Stimulated activated naive B cell treated with anti-CD40 and anti-IgM and Interleukin-4, amounts not matched to agents 10 μg/mL and 1 μg/mL and 100 μg/mL, for 72 hours (primary cell): ENCODE results near the gene RAP1A.
"Not testable (repeated sequence)": the region's sequence is repeated elsewhere in the genome, so short reads cannot be mapped to it uniquely, and the experiment has no call there.

ENCODE experiments used
- ATAC-seq, 2 donors: fragments of 150-1000 bp; cut with Tn5 transposase; replicated peaks; 2 replicates each; pipeline ENCODE4 v1.10.0; 2021; ENCODE audit warnings: moderate library complexity in 1 of 2
- DNase-seq: peaks from one replicate; pipeline ENCODE4 v3.0.0; 2021
- H3K27ac Mint-ChIP-seq: one replicate; pipeline ENCODE4 v1.8.0; 2022; ENCODE audit warnings: mild to moderate bottlenecking, mixed read lengths
- H3K27me3 Mint-ChIP-seq, 2 donors: one replicate each; pipeline ENCODE4 v1.8.0; 2022; ENCODE audit warnings: mixed read lengths in 2 of 2
- H3K36me3 Mint-ChIP-seq, 2 donors: one replicate each; pipeline ENCODE4 v1.8.0; 2022; ENCODE audit warnings: mixed read lengths in 2 of 2, mild to moderate bottlenecking in 1 of 2
- H3K4me1 Mint-ChIP-seq, 2 donors: one replicate each; pipeline ENCODE4 v1.8.0; 2022; ENCODE audit warnings: mixed read lengths in 2 of 2, mild to moderate bottlenecking in 1 of 2
- H3K4me3 Mint-ChIP-seq, 2 donors: one replicate each; pipeline ENCODE4 v1.8.0; 2022; ENCODE audit warnings: mild to moderate bottlenecking in 2 of 2, mixed read lengths in 2 of 2, moderate library complexity in 1 of 2
- H3K9me3 Mint-ChIP-seq, 2 donors: one replicate each; pipeline ENCODE4 v1.8.0; 2022; ENCODE audit warnings: mixed read lengths in 2 of 2, mild to moderate bottlenecking in 1 of 2

RAP1A gene

GRCh38 chr1:111679541-111679940 lies 60.0 kb downstream of the RAP1A start:
- Mint-ChIP-seq H3K9me3 (peaks cover 29% of the 10 kb centered on the region in 2 donors), H3K4me1 (peaks cover 25 to 40% of the 10 kb centered on the region in 2 donors), H3K27ac (peak overlapping the region; percentile 37), H3K4me3 (peak overlapping the region in 1 of 2 donors; percentile 39), H3K36me3 (peaks cover 78 to 86% of the 10 kb centered on the region in 2 donors), H3K27me3 (no peaks in the 10 kb centered on the region)
- ATAC-seq, result no peak
- no peak for DNase-seq

GRCh38 chr1:111680212-111680800 lies 60.7 kb downstream of the RAP1A start:
- ATAC-seq, DNase-seq, H3K27me3 Mint-ChIP-seq: not testable (repeated sequence)
- Mint-ChIP-seq H3K9me3 (peaks cover 30 to 33% of the 10 kb centered on the region in 2 donors), H3K4me1 (peaks cover 25 to 39% of the 10 kb centered on the region in 2 donors), H3K36me3 (peaks cover 79 to 88% of the 10 kb centered on the region in 2 donors), H3K4me3 (peak overlapping the region in 1 of 2 donors; percentile 44), H3K27ac (peak overlapping the region; percentile 87)

GRCh38 chr1:111685293-111686153 lies 65.9 kb downstream of the RAP1A start:
- Mint-ChIP-seq H3K4me1 (peaks cover 31 to 74% of the 10 kb centered on the region in 2 donors), H3K27ac (peak overlapping the region; percentile 69), H3K4me3 (peak overlapping the region in 1 of 2 donors; percentile 55), H3K9me3 (peaks cover 28 to 31% of the 10 kb centered on the region in 2 donors), H3K36me3 (peaks cover 79 to 93% of the 10 kb centered on the region in 2 donors)
- not testable (repeated sequence) for DNase-seq, ATAC-seq, H3K27me3 Mint-ChIP-seq

- ATAC-seq (no peak), DNase-seq (no peak)
- H3K36me3 Mint-ChIP-seq, result peaks cover 60 to 79% of the 10 kb centered on the region in 2 donors
- H3K27me3 Mint-ChIP-seq, result no peaks in the 10 kb centered on the region
- H3K9me3 Mint-ChIP-seq, result peaks cover 5 to 10% of the 10 kb centered on the region in 2 donors
- no peak overlapping the region for H3K27ac Mint-ChIP-seq
- no peak overlapping the region for H3K4me3 Mint-ChIP-seq
- peaks cover 29 to 70% of the 10 kb centered on the region in 2 donors for H3K4me1 Mint-ChIP-seq
Measured at GRCh38 chr1:111690306-111690617, 70.7 kb downstream of the RAP1A start.

- H3K4me1 Mint-ChIP-seq, result peaks cover 27 to 66% of the 10 kb centered on the region in 2 donors
- peaks cover 1 to 10% of the 10 kb centered on the region in 2 donors for H3K9me3 Mint-ChIP-seq
- H3K4me3 Mint-ChIP-seq, result no peak overlapping the region
- H3K36me3 Mint-ChIP-seq, result peaks cover 54 to 69% of the 10 kb centered on the region in 2 donors
- no peak for DNase-seq
- H3K27ac Mint-ChIP-seq, result peak overlapping the region; percentile 52
- no peaks in the 10 kb centered on the region for H3K27me3 Mint-ChIP-seq
- no peak for ATAC-seq
Measured at GRCh38 chr1:111691886-111692285, 72.3 kb downstream of the RAP1A start.

GRCh38 chr1:111695801-111696200 lies 76.2 kb downstream of the RAP1A start:
- peaks cover 28 to 56% of the 10 kb centered on the region in 2 donors for H3K4me1 Mint-ChIP-seq
- no peak overlapping the region for H3K27ac Mint-ChIP-seq
- H3K36me3 Mint-ChIP-seq, result peaks cover 53 to 61% of the 10 kb centered on the region in 2 donors
- ATAC-seq (no peak), DNase-seq (no peak)
- no peaks in the 10 kb centered on the region for H3K9me3 Mint-ChIP-seq
- H3K27me3 Mint-ChIP-seq, result no peaks in the 10 kb centered on the region
- H3K4me3 Mint-ChIP-seq, result peak overlapping the region in 1 of 2 donors; percentile 15

GRCh38 chr1:111696330-111696729 lies 76.7 kb downstream of the RAP1A start:
- H3K27ac Mint-ChIP-seq, result no peak overlapping the region
- H3K36me3 Mint-ChIP-seq, result peaks cover 58 to 63% of the 10 kb centered on the region in 2 donors
- ATAC-seq, result peak in 1 of 2 donors; percentile 36
- H3K4me1 Mint-ChIP-seq, result peaks cover 28 to 62% of the 10 kb centered on the region in 2 donors
- no peaks in the 10 kb centered on the region for H3K27me3 Mint-ChIP-seq
- no peak for DNase-seq
- no peaks in the 10 kb centered on the region for H3K9me3 Mint-ChIP-seq
- H3K4me3 Mint-ChIP-seq, result no peak overlapping the region

GRCh38 chr1:111699268-111699667 lies 79.7 kb downstream of the RAP1A start:
- H3K4me3 Mint-ChIP-seq, result no peak overlapping the region
- H3K36me3 Mint-ChIP-seq, result peaks cover 56% of the 10 kb centered on the region in 2 donors
- no peaks in the 10 kb centered on the region for H3K27me3 Mint-ChIP-seq
- H3K9me3 Mint-ChIP-seq, result no peaks in the 10 kb centered on the region
- peaks cover 18 to 43% of the 10 kb centered on the region in 2 donors for H3K4me1 Mint-ChIP-seq
- H3K27ac Mint-ChIP-seq, result no peak overlapping the region
- ATAC-seq (peak; percentile 38 to 70), DNase-seq (no peak)

- no peak overlapping the region for H3K27ac Mint-ChIP-seq
- no peak overlapping the region for H3K4me3 Mint-ChIP-seq
- DNase-seq (no peak), ATAC-seq (no peak)
- H3K4me1 Mint-ChIP-seq, result peaks cover 12 to 28% of the 10 kb centered on the region in 2 donors
- no peaks in the 10 kb centered on the region for H3K27me3 Mint-ChIP-seq
- peaks cover 51 to 52% of the 10 kb centered on the region in 2 donors for H3K36me3 Mint-ChIP-seq
- H3K9me3 Mint-ChIP-seq, result no peaks in the 10 kb centered on the region
Measured at GRCh38 chr1:111702504-111703050, 83.0 kb downstream of the RAP1A start.

GRCh38 chr1:111704240-111704639 lies 84.7 kb downstream of the RAP1A start:
- Mint-ChIP-seq H3K4me1 (peaks cover 9 to 21% of the 10 kb centered on the region in 2 donors), H3K9me3 (no peaks in the 10 kb centered on the region), H3K27ac (peak overlapping the region; percentile 25), H3K36me3 (peaks cover 52 to 56% of the 10 kb centered on the region in 2 donors), H3K4me3 (no peak overlapping the region), H3K27me3 (no peaks in the 10 kb centered on the region)
- ATAC-seq (no peak), DNase-seq (no peak)

- H3K4me1 Mint-ChIP-seq, result peaks cover 8 to 16% of the 10 kb centered on the region in 2 donors
Measured at GRCh38 chr1:111704776-111705175, 85.2 kb downstream of the RAP1A start.

GRCh38 chr1:111705841-111706240 lies 86.3 kb downstream of the RAP1A start:
- DNase-seq (no peak), ATAC-seq (no peak)

More at GRCh38 chr1:111704776-111705175, 85.2 kb downstream of the RAP1A start:
- Mint-ChIP-seq H3K9me3 (no peaks in the 10 kb centered on the region), H3K27me3 (no peaks in the 10 kb centered on the region), H3K4me3 (no peak overlapping the region), H3K27ac (no peak overlapping the region), H3K36me3 (peaks cover 53 to 56% of the 10 kb centered on the region in 2 donors)
- ATAC-seq (no peak), DNase-seq (no peak)

GRCh38 chr1:111706921-111707320 lies 87.3 kb downstream of the RAP1A start:
- H3K27ac Mint-ChIP-seq, result no peak overlapping the region

More at GRCh38 chr1:111705841-111706240, 86.3 kb downstream of the RAP1A start:
- no peaks in the 10 kb centered on the region for H3K9me3 Mint-ChIP-seq
- peaks cover 5 to 8% of the 10 kb centered on the region in 2 donors for H3K4me1 Mint-ChIP-seq
- H3K36me3 Mint-ChIP-seq, result peaks cover 42 to 48% of the 10 kb centered on the region in 2 donors
- no peak overlapping the region for H3K4me3 Mint-ChIP-seq
- peak overlapping the region; percentile 65 for H3K27ac Mint-ChIP-seq
- no peaks in the 10 kb centered on the region for H3K27me3 Mint-ChIP-seq

GRCh38 chr1:111707906-111708305 lies 88.3 kb downstream of the RAP1A start:
- Mint-ChIP-seq H3K27ac (peak overlapping the region; percentile 57), H3K4me1 (peaks cover 0 to 5% of the 10 kb centered on the region in 2 donors), H3K36me3 (peaks cover 27 to 38% of the 10 kb centered on the region in 2 donors), H3K27me3 (no peaks in the 10 kb centered on the region), H3K9me3 (no peaks in the 10 kb centered on the region), H3K4me3 (no peak overlapping the region)
- ATAC-seq (no peak), DNase-seq (no peak)

More at GRCh38 chr1:111706921-111707320, 87.3 kb downstream of the RAP1A start:
- Mint-ChIP-seq H3K4me1 (peaks cover 0 to 5% of the 10 kb centered on the region in 2 donors), H3K36me3 (peaks cover 33 to 39% of the 10 kb centered on the region in 2 donors), H3K27me3 (no peaks in the 10 kb centered on the region), H3K4me3 (no peak overlapping the region), H3K9me3 (no peaks in the 10 kb centered on the region)
- no peak for DNase-seq
- no peak for ATAC-seq
